ENCODE data around the gene MICAL2. TPM values are rescaled to one million over a fixed set of nuclear protein-coding genes. Genes with fewer than 3 reads are reported as not detected.

The MICAL2 gene
- total and polyA plus RNA-seq, 8 donors: 4.8 to 38.8 (median 26.5) TPM

- no peaks in the 10 kb centered on the region for H3K27me3 ChIP-seq
- WGBS, 2 donors: 84 to 85% methylated on average over 7 of the region's 7 CpGs
- H3K36me3 ChIP-seq: no peaks in the 10 kb centered on the region
- no peak overlapping the region for H3K27ac ChIP-seq
- no peaks in the 10 kb centered on the region for H3K9me3 ChIP-seq
- no peak overlapping the region for H3K4me3 ChIP-seq
- DNase-seq (no peak), ATAC-seq (no peak), FAIRE-seq (no peak)
- H3K4me1 ChIP-seq: no peaks in the 10 kb centered on the region
- no peak for TF ChIP-seq CTCF (IDR thresholded peaks at IDR 0.05)
- intact Hi-C loops (cut with DNase I): loop anchor here in 1 of 3 donors (10.0 kb wide), 1 partner anchor 105 kb away; no protein-coding TSS in a partner anchor
Observed at GRCh38 chr11:12229450-12230229, 119.2 kb downstream of the MICAL2 start.

GRCh38 chr11:12232160-12232559 lies 121.8 kb downstream of the MICAL2 start:
- Histone ChIP-seq H3K27me3 (no peaks in the 10 kb centered on the region), H3K36me3 (no peaks in the 10 kb centered on the region), H3K4me1 (peaks cover 0 to 6% (median 4%) of the 10 kb centered on the region in 3 donors), H3K27ac (no peak overlapping the region), H3K9me3 (no peaks in the 10 kb centered on the region), H3K4me3 (no peak overlapping the region)
- DNase-seq (no peak), FAIRE-seq (no peak), ATAC-seq (no peak)
- WGBS, 2 donors: 87 to 96% methylated on average over 1 of the region's 1 CpG
- TF ChIP-seq CTCF (IDR thresholded peaks at IDR 0.05): no peak
- intact Hi-C loops (cut with DNase I): loop anchor here in 1 of 3 donors (10.0 kb wide), 1 partner anchor 107 kb away; no protein-coding TSS in a partner anchor

GRCh38 chr11:12232817-12233601 lies 122.6 kb downstream of the MICAL2 start:
- WGBS, 2 donors: 57 to 60% methylated on average over 4 of the region's 4 CpGs
- Histone ChIP-seq H3K4me1 (peaks cover 0 to 6% (median 4%) of the 10 kb centered on the region in 3 donors), H3K27ac (no peak overlapping the region), H3K27me3 (no peaks in the 10 kb centered on the region), H3K4me3 (no peak overlapping the region), H3K9me3 (no peaks in the 10 kb centered on the region), H3K36me3 (no peaks in the 10 kb centered on the region)
- no peak for TF ChIP-seq CTCF (IDR thresholded peaks at IDR 0.05)
- ATAC-seq: no peak
- DNase-seq: no peak
- intact Hi-C loops (cut with DNase I): loop anchor here in 1 of 3 donors (10.0 kb wide), 1 partner anchor 108 kb away; no protein-coding TSS in a partner anchor
- no peak for FAIRE-seq

- Histone ChIP-seq H3K4me3 (no peak overlapping the region), H3K4me1 (peaks cover 0 to 6% (median 4%) of the 10 kb centered on the region in 3 donors), H3K9me3 (no peaks in the 10 kb centered on the region), H3K27me3 (no peaks in the 10 kb centered on the region), H3K36me3 (no peaks in the 10 kb centered on the region), H3K27ac (no peak overlapping the region)
- FAIRE-seq: no peak
- TF ChIP-seq CTCF (IDR thresholded peaks at IDR 0.05): no peak
- ATAC-seq: no peak
- WGBS, 2 donors: 50 to 73% methylated on average over 1 of the region's 1 CpG
- no peak for DNase-seq
- intact Hi-C loops (cut with DNase I): loop anchor here in 1 of 3 donors (10.0 kb wide), 1 partner anchor 109 kb away; no protein-coding TSS in a partner anchor
Observed at GRCh38 chr11:12233602-12233925, 123.2 kb downstream of the MICAL2 start.
